ENCODE results near the gene CAB39L.
"Not testable (repeated sequence)": the region's sequence is repeated elsewhere in the genome, so short reads cannot be mapped to it uniquely, and the experiment has no call there.

CAB39L gene

GRCh38 chr13:49341941-49342340 lies 101.9 kb downstream of the CAB39L start:
- Histone ChIP-seq H3K9me3 (ENCODE audit: control insufficient read depth, low read length) (no peaks in the 10 kb centered on the region), H3K36me3 (ENCODE audit: control insufficient read depth, insufficient read depth, low read length, severe bottlenecking) (peaks cover 3% of the 10 kb centered on the region), H3K27me3 (replicated peaks; ENCODE audit: control insufficient read depth, insufficient read depth, low read length) (no peaks in the 10 kb centered on the region), H3K4me3 (ENCODE audit: low read length) (no peak overlapping the region), H3K9ac (ENCODE audit: low read length) (no peak overlapping the region), H3K4me1 (ENCODE audit: control insufficient read depth, insufficient read depth, low read length) (peaks cover 3% of the 10 kb centered on the region)
- DNase-seq (ENCODE audit: low read depth), result no peak

DNA sequence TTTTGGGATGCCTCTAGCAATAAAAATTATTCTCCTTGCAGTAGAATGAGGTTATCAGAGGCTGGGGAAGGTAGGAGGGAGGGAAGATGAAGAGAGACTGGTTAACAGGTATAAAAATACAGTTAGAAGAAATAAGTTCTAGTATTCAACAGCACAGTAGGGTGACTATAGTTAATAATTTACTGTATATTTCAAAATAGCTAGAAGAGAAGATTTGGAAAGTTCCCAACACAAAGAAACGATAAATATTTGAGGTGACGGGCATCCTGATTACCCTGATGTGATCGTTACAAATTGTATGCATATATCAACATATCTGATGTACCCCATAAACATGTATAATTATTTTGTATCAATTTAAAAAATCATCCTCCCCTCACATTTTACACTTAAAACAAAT lies 102.3 kb downstream of the CAB39L start:
- Histone ChIP-seq H3K4me1 (ENCODE audit: control insufficient read depth, insufficient read depth, low read length) (peaks cover 3% of the 10 kb centered on the region), H3K9me3 (ENCODE audit: control insufficient read depth, low read length) (no peaks in the 10 kb centered on the region), H3K36me3 (ENCODE audit: control insufficient read depth, insufficient read depth, low read length, severe bottlenecking) (peaks cover 3% of the 10 kb centered on the region)

DNA sequence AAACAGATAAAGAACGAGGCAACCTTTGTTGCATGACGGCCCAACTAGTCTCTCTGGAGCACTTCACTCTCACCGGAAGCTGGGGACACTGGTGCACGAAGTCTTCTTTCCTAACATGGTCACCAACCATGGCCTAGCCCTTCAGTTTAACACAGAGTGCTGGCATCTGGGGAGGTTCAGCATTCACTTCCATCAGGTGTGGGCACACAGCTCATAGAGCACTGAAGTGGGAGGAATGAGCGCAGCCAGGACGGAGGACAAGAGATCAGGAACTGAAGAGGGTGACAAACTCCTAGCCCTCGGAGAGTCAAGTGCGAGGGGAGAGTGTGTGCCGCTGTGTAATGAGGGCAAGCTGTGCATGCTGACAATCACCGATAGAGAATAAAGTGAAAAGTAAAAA lies 103.7 kb downstream of the CAB39L start:
- Histone ChIP-seq H3K4me3 (ENCODE audit: low read length) (no peak overlapping the region), H3K4me1 (ENCODE audit: control insufficient read depth, insufficient read depth, low read length) (peaks cover 9% of the 10 kb centered on the region), H3K36me3 (ENCODE audit: control insufficient read depth, insufficient read depth, low read length, severe bottlenecking) (peaks cover 3% of the 10 kb centered on the region), H3K9me3 (ENCODE audit: control insufficient read depth, low read length) (no peaks in the 10 kb centered on the region), H3K9ac (ENCODE audit: low read length) (no peak overlapping the region), H3K27me3 (replicated peaks; ENCODE audit: control insufficient read depth, insufficient read depth, low read length) (no peaks in the 10 kb centered on the region)
- no peak for DNase-seq (ENCODE audit: low read depth)

More for the DNA sequence above, 102.3 kb downstream of the CAB39L start:
- Histone ChIP-seq H3K4me3 (ENCODE audit: low read length) (no peak overlapping the region), H3K9ac (ENCODE audit: low read length) (no peak overlapping the region), H3K27me3 (replicated peaks; ENCODE audit: control insufficient read depth, insufficient read depth, low read length) (no peaks in the 10 kb centered on the region)
- no peak for DNase-seq (ENCODE audit: low read depth)

- H3K4me1 ChIP-seq (ENCODE audit: control insufficient read depth, insufficient read depth, low read length), result peaks cover 6% of the 10 kb centered on the region
- no peaks in the 10 kb centered on the region for H3K9me3 ChIP-seq (ENCODE audit: control insufficient read depth, low read length)
- H3K9ac ChIP-seq (ENCODE audit: low read length), result no peak overlapping the region
- H3K4me3 ChIP-seq (ENCODE audit: low read length), result no peak overlapping the region
- no peak for DNase-seq (ENCODE audit: low read depth)
- peaks cover 3% of the 10 kb centered on the region for H3K36me3 ChIP-seq (ENCODE audit: control insufficient read depth, insufficient read depth, low read length, severe bottlenecking)
- H3K27me3 ChIP-seq (replicated peaks; ENCODE audit: control insufficient read depth, insufficient read depth, low read length), result no peaks in the 10 kb centered on the region
These were observed 107.2 kb downstream of the CAB39L start for GRCh38 chr13:49336655-49337054.

GRCh38 chr13:49330546-49330864 lies 113.4 kb downstream of the CAB39L start:
- Histone ChIP-seq H3K9me3 (ENCODE audit: control insufficient read depth, low read length) (no peaks in the 10 kb centered on the region), H3K27me3 (replicated peaks; ENCODE audit: control insufficient read depth, insufficient read depth, low read length) (no peaks in the 10 kb centered on the region), H3K9ac (ENCODE audit: low read length) (no peak overlapping the region), H3K4me3 (ENCODE audit: low read length) (no peak overlapping the region), H3K4me1 (ENCODE audit: control insufficient read depth, insufficient read depth, low read length) (peaks cover 2% of the 10 kb centered on the region), H3K36me3 (ENCODE audit: control insufficient read depth, insufficient read depth, low read length, severe bottlenecking) (no peaks in the 10 kb centered on the region)
- DNase-seq (ENCODE audit: low read depth), result no peak

- H3K9ac ChIP-seq (ENCODE audit: low read length), result no peak overlapping the region
- no peaks in the 10 kb centered on the region for H3K27me3 ChIP-seq (replicated peaks; ENCODE audit: control insufficient read depth, insufficient read depth, low read length)
- H3K4me3 ChIP-seq (ENCODE audit: low read length), result no peak overlapping the region
- H3K9me3 ChIP-seq (ENCODE audit: control insufficient read depth, low read length), result no peaks in the 10 kb centered on the region
- no peaks in the 10 kb centered on the region for H3K4me1 ChIP-seq (ENCODE audit: control insufficient read depth, insufficient read depth, low read length)
- no peaks in the 10 kb centered on the region for H3K36me3 ChIP-seq (ENCODE audit: control insufficient read depth, insufficient read depth, low read length, severe bottlenecking)
- no peak for DNase-seq (ENCODE audit: low read depth)
These were observed 113.9 kb downstream of the CAB39L start for GRCh38 chr13:49329831-49330545.

- not testable (repeated sequence) for H3K9ac ChIP-seq (ENCODE audit: low read length); DNase-seq (ENCODE audit: low read depth); H3K9me3 ChIP-seq (ENCODE audit: control insufficient read depth, low read length); H3K4me1 ChIP-seq (ENCODE audit: control insufficient read depth, insufficient read depth, low read length); H3K36me3 ChIP-seq (ENCODE audit: control insufficient read depth, insufficient read depth, low read length, severe bottlenecking); H3K27me3 ChIP-seq (replicated peaks; ENCODE audit: control insufficient read depth, insufficient read depth, low read length); H3K4me3 ChIP-seq (ENCODE audit: low read length)
These were observed 116.7 kb downstream of the CAB39L start for GRCh38 chr13:49327145-49327544.

- no peaks in the 10 kb centered on the region for H3K4me1 ChIP-seq (ENCODE audit: control insufficient read depth, insufficient read depth, low read length)
- no peaks in the 10 kb centered on the region for H3K36me3 ChIP-seq (ENCODE audit: control insufficient read depth, insufficient read depth, low read length, severe bottlenecking)
- no peak overlapping the region for H3K9ac ChIP-seq (ENCODE audit: low read length)
- DNase-seq (ENCODE audit: low read depth), result no peak
- no peaks in the 10 kb centered on the region for H3K27me3 ChIP-seq (replicated peaks; ENCODE audit: control insufficient read depth, insufficient read depth, low read length)
- no peak overlapping the region for H3K4me3 ChIP-seq (ENCODE audit: low read length)
- no peaks in the 10 kb centered on the region for H3K9me3 ChIP-seq (ENCODE audit: control insufficient read depth, low read length)
These were observed 117.5 kb downstream of the CAB39L start for GRCh38 chr13:49326222-49326917.

DNA sequence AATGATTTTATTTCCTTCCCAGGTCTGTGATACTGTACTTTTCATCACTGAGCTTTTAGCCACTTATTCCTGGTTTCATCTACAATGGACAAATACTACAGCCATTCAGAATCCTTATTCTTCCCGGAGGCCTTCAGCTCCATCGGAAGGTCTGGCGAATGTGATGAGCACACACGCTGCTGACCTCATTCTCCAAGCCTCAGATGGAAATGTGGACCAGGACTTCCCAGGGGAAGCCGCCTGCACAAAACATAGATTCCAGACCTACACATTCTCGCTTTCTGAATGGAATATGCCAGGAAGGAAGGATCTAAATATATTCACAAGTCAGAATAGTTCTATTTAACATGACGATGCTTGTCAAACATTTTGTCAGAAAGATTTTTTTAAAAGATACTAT lies 120.5 kb downstream of the CAB39L start:
- Histone ChIP-seq H3K36me3 (ENCODE audit: control insufficient read depth, insufficient read depth, low read length, severe bottlenecking) (no peaks in the 10 kb centered on the region), H3K4me3 (ENCODE audit: low read length) (no peak overlapping the region), H3K4me1 (ENCODE audit: control insufficient read depth, insufficient read depth, low read length) (peaks cover 19% of the 10 kb centered on the region), H3K27me3 (replicated peaks; ENCODE audit: control insufficient read depth, insufficient read depth, low read length) (no peaks in the 10 kb centered on the region), H3K9me3 (ENCODE audit: control insufficient read depth, low read length) (no peaks in the 10 kb centered on the region), H3K9ac (ENCODE audit: low read length) (no peak overlapping the region)
- no peak for DNase-seq (ENCODE audit: low read depth)

DNA sequence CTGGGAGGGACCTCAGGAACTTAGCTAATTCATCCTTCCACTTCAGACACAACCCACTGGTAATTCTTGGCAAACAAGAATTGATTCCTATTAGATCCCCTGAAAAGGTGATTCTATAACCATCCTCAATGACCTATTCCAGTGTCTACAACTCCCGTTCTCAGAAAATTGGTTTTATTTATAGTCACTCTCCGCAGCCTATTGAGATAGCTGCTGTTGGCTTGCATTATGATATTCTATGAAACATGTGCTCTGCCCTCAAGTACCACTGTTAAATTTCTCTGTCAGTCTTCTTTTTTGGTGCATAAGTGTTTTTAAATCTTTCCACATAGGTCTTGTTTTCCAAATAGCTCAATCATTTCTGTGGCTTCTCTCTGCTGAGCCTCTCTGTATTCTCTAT lies 121.2 kb downstream of the CAB39L start:
- no peaks in the 10 kb centered on the region for H3K9me3 ChIP-seq (ENCODE audit: control insufficient read depth, low read length)

DNA sequence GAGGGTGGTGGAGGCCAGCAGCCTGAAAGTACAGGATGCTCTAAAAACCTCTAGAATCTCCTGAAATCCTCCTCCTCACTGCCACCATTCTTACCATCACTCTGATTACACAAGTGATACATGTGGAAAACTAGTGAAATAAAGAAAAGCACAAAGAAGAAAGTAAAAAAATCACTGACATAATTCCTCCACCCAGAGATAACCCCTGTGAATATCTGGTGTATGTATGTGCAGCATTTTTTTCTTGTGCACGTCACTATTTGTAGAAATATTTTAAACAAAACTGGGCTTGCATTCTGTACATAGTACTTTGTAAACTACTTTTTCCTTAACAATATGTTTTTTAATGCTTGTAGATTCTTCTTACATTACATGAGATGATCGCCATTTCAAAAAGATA lies 122.9 kb downstream of the CAB39L start:
- Histone ChIP-seq H3K9ac (ENCODE audit: low read length) (no peak overlapping the region), H3K27me3 (replicated peaks; ENCODE audit: control insufficient read depth, insufficient read depth, low read length) (no peaks in the 10 kb centered on the region), H3K9me3 (ENCODE audit: control insufficient read depth, low read length) (no peaks in the 10 kb centered on the region), H3K4me1 (ENCODE audit: control insufficient read depth, insufficient read depth, low read length) (peaks cover 19% of the 10 kb centered on the region), H3K4me3 (ENCODE audit: low read length) (no peak overlapping the region), H3K36me3 (ENCODE audit: control insufficient read depth, insufficient read depth, low read length, severe bottlenecking) (no peaks in the 10 kb centered on the region)
- DNase-seq (ENCODE audit: low read depth), result no peak

More for the DNA sequence above, 121.2 kb downstream of the CAB39L start:
- no peak overlapping the region for H3K4me3 ChIP-seq (ENCODE audit: low read length)
- no peaks in the 10 kb centered on the region for H3K27me3 ChIP-seq (replicated peaks; ENCODE audit: control insufficient read depth, insufficient read depth, low read length)
- DNase-seq (ENCODE audit: low read depth), result no peak
- peaks cover 19% of the 10 kb centered on the region for H3K4me1 ChIP-seq (ENCODE audit: control insufficient read depth, insufficient read depth, low read length)
- no peak overlapping the region for H3K9ac ChIP-seq (ENCODE audit: low read length)
- no peaks in the 10 kb centered on the region for H3K36me3 ChIP-seq (ENCODE audit: control insufficient read depth, insufficient read depth, low read length, severe bottlenecking)
